Measurements from ENCODE around the gene AIG1.
"Not testable (repeated sequence)": the region's sequence is repeated elsewhere in the genome, so short reads cannot be mapped to it uniquely, and the experiment has no call there.

AIG1 gene

DNA sequence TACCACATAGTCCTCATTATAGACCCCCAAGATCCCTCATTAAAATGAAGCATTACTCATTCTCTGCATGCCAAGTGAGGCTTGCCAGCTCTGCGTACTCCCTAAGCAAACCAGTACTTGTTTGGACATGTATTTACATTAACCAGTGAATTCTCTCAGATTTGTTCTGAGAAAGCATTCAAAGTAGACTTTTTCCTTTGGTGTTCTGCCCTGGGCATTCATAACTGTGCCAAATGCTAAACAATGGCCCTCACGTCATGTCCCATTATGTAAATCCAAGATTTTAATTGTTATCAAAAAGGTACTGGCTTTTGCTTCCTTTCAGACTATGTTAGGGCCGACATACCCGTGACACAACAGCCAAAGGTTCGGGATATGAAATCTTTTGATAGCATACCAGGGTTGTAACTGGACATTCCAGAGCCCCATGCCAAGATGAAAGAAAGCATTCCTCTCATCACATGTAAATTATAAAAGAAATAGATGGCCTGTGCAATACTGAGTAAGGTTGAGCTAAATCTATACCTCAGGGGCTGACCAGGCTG lies 225.6 kb downstream of the AIG1 start:
- CTCF ChIA-PET: no interaction called here
- H3K4me1 Mint-ChIP-seq: no peaks in the 10 kb centered on the region
- no peaks in the 10 kb centered on the region for H3K36me3 Mint-ChIP-seq
- H3K27ac Mint-ChIP-seq: no peak overlapping the region
- no peaks in the 10 kb centered on the region for H3K9me3 Mint-ChIP-seq
- no peaks in the 10 kb centered on the region for H3K27me3 Mint-ChIP-seq
- no peak for DNase-seq
- no peak overlapping the region for H3K4me3 Mint-ChIP-seq

GRCh38 chr6:143288923-143289322 lies 228.2 kb downstream of the AIG1 start:
- Mint-ChIP-seq H3K4me1 (no peaks in the 10 kb centered on the region), H3K36me3 (no peaks in the 10 kb centered on the region), H3K9me3 (no peaks in the 10 kb centered on the region), H3K27ac (no peak overlapping the region), H3K27me3 (no peaks in the 10 kb centered on the region), H3K4me3 (no peak overlapping the region)
- CTCF ChIA-PET: no interaction called here
- no peak for DNase-seq

DNA sequence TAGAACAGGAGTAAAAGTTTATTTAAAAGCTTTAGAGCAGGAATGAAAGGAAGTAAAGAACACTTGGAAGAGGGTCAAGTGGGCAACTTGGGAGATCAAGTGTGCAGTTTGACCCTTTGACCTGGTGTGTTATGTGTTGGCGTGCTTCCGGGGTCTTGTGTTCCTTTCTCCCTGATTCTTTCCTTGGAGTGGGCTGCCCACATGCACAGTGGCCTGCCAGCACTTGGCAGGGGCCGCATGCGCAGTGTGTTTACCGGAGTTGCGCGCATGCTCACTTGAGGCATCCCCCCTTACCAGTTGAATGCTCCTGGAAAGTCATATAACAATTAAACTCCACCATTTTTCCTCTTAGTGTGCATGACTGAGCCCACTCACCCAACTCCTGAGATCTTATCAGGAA lies 229.5 kb downstream of the AIG1 start:
- H3K27ac Mint-ChIP-seq: no peak overlapping the region
- H3K4me1 Mint-ChIP-seq: no peaks in the 10 kb centered on the region
- no peak for DNase-seq
- H3K4me3 Mint-ChIP-seq: no peak overlapping the region
- H3K36me3 Mint-ChIP-seq: no peaks in the 10 kb centered on the region
- no peaks in the 10 kb centered on the region for H3K9me3 Mint-ChIP-seq
- no peaks in the 10 kb centered on the region for H3K27me3 Mint-ChIP-seq
- CTCF ChIA-PET: interaction anchor here (1.4 kb wide), 1 partner anchor 137 kb away, joined by 4 read pairs; no protein-coding TSS in a partner anchor

- DNase-seq: no peak
- H3K27ac Mint-ChIP-seq: no peak overlapping the region
- no peaks in the 10 kb centered on the region for H3K9me3 Mint-ChIP-seq
- CTCF ChIA-PET: no interaction called here
- H3K4me1 Mint-ChIP-seq: no peaks in the 10 kb centered on the region
- no peaks in the 10 kb centered on the region for H3K27me3 Mint-ChIP-seq
- no peaks in the 10 kb centered on the region for H3K36me3 Mint-ChIP-seq
- H3K4me3 Mint-ChIP-seq: no peak overlapping the region
These were observed 232.8 kb downstream of the AIG1 start for GRCh38 chr6:143293523-143293922.

GRCh38 chr6:143294265-143294860 lies 233.7 kb downstream of the AIG1 start:
- Mint-ChIP-seq H3K9me3 (no peaks in the 10 kb centered on the region), H3K4me1 (no peaks in the 10 kb centered on the region), H3K27me3 (no peaks in the 10 kb centered on the region), H3K36me3 (no peaks in the 10 kb centered on the region), H3K27ac (no peak overlapping the region), H3K4me3 (no peak overlapping the region)
- DNase-seq: no peak
- CTCF ChIA-PET: no interaction called here

GRCh38 chr6:143295932-143296331 lies 235.2 kb downstream of the AIG1 start:
- CTCF ChIA-PET: no interaction called here
- Mint-ChIP-seq H3K4me3 (no peak overlapping the region), H3K4me1 (no peaks in the 10 kb centered on the region), H3K36me3 (no peaks in the 10 kb centered on the region), H3K27ac (no peak overlapping the region), H3K27me3 (no peaks in the 10 kb centered on the region), H3K9me3 (no peaks in the 10 kb centered on the region)
- DNase-seq: no peak

DNA sequence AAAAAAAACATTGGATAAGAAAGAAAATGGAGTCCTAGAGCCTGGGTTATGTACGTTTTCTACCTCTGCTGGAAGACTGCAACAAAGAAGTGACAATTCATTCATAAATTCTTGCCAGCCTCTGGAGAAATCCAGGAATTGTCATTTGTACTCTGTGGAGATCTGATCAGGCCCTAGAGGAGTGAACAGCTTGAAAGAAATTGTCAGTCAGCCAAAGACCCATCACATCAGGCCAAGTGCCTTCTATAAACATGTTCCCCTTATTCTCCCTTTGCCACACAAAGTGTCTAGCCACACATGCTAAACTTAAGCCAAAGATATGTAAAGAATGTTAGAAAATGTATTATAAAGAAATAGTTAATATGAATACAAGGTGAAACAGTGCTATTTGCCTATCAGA lies 237.4 kb downstream of the AIG1 start:
- Mint-ChIP-seq H3K4me1 (no peaks in the 10 kb centered on the region), H3K27ac (no peak overlapping the region), H3K4me3 (no peak overlapping the region), H3K27me3 (no peaks in the 10 kb centered on the region), H3K36me3 (no peaks in the 10 kb centered on the region), H3K9me3 (no peaks in the 10 kb centered on the region)
- DNase-seq: no peak
- CTCF ChIA-PET: no interaction called here

DNA sequence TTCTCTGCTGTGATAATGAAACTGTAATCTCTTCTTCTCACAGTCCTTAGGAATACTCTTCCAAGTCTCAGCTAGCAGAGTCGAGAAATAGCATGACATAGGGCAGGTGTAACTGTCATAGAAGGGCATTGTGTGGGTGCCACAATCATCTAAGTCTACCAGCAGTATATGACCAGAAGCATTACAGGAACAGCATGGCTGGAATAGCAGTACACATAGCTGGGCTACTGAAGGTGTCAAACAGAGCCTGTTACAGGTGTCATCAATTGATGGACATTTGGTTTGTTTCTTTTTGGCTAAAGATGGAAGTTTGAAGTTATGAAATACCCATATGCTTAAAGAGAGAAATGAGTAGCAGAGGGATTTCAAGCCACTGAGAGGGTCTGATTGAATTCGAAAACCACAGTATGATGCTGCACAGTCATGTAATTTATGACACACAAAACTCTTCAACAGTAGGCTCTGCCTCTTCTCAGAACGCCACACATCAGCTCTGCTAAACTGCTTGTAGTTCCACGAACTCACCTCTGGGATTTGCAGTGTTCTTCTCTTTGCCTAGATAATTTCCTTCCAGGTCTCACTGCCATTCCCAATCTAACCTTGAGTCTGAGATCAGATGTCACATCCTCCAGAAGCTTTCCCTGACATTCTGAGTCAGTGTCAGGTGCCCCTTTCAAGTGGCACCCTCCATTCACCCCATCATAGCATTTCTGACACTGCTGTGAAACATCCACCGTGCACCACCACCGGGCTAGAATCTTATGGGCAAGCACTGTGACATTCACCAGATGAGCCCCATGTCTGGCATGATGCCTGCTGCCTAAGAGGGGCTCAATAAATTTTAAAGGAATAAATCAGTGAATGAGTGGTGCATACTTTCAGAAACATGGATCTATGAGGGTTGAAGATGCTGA lies 238.8 kb downstream of the AIG1 start:
- no peak overlapping the region for H3K4me3 Mint-ChIP-seq
- DNase-seq: no peak
- CTCF ChIA-PET: no interaction called here
- no peaks in the 10 kb centered on the region for H3K4me1 Mint-ChIP-seq
- H3K36me3 Mint-ChIP-seq: no peaks in the 10 kb centered on the region
- no peak overlapping the region for H3K27ac Mint-ChIP-seq
- H3K27me3 Mint-ChIP-seq: no peaks in the 10 kb centered on the region
- H3K9me3 Mint-ChIP-seq: no peaks in the 10 kb centered on the region

DNA sequence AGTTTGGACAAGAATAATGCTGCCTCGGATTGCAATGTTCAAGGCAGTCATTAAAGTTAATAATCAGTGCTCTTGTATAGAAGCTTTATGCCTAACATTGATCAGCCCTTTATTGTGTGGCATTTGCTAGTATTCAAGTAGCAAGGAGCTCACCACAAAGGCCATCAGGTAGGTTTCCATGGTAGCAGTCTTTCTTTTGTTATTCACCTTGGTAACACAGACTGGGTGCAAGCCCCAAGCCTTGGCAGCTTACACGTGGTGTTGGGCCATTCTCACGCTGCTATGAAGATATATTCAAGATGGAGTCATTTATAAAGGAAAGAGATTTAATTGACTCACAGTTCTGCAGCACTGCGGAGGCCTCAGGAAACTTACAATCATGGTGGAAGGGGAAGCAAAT lies 240.5 kb downstream of the AIG1 start:
- CTCF ChIA-PET: no interaction called here
- Mint-ChIP-seq H3K4me1 (no peaks in the 10 kb centered on the region), H3K36me3 (no peaks in the 10 kb centered on the region), H3K27ac (no peak overlapping the region), H3K4me3 (no peak overlapping the region), H3K27me3 (no peaks in the 10 kb centered on the region), H3K9me3 (no peaks in the 10 kb centered on the region)
- DNase-seq: no peak

- DNase-seq, H3K4me1 Mint-ChIP-seq, H3K4me3 Mint-ChIP-seq, H3K36me3 Mint-ChIP-seq, H3K27ac Mint-ChIP-seq, H3K9me3 Mint-ChIP-seq, CTCF ChIA-PET, H3K27me3 Mint-ChIP-seq: not testable (repeated sequence)
These were observed 247.1 kb downstream of the AIG1 start for GRCh38 chr6:143307760-143308159.

DNA sequence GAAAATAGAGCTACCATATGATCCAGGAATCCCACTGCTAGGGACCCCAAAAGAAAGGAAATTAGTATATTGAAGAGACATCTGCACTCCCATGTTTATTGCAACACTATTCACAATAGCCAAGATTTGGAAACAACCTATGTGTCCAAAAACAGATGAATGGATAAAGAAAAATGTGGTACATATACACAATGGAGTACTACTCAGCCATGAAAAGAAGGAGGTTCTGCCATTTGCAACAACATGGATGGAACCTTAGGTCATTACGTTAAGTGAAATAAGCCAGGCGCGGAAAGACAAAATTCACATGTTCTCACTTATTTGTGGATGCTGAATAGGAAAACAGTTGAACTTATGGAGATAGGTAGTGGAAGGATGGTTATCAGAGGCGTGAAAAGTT lies 252.5 kb downstream of the AIG1 start:
- H3K27ac Mint-ChIP-seq: no peak overlapping the region
- no peaks in the 10 kb centered on the region for H3K36me3 Mint-ChIP-seq
- H3K4me1 Mint-ChIP-seq: no peaks in the 10 kb centered on the region
- no peak for DNase-seq
- peaks cover 3% of the 10 kb centered on the region for H3K9me3 Mint-ChIP-seq
- CTCF ChIA-PET: no interaction called here
- no peaks in the 10 kb centered on the region for H3K27me3 Mint-ChIP-seq
- H3K4me3 Mint-ChIP-seq: no peak overlapping the region

- Mint-ChIP-seq H3K9me3 (no peaks in the 10 kb centered on the region), H3K27ac (no peak overlapping the region), H3K27me3 (no peaks in the 10 kb centered on the region), H3K4me1 (no peaks in the 10 kb centered on the region), H3K36me3 (no peaks in the 10 kb centered on the region), H3K4me3 (no peak overlapping the region)
- DNase-seq: no peak
- CTCF ChIA-PET: no interaction called here
These were observed 260.9 kb downstream of the AIG1 start for GRCh38 chr6:143321491-143322086.

- CTCF ChIA-PET: no interaction called here
- no peak for DNase-seq
- Mint-ChIP-seq H3K27me3 (no peaks in the 10 kb centered on the region), H3K27ac (no peak overlapping the region), H3K4me1 (no peaks in the 10 kb centered on the region), H3K4me3 (no peak overlapping the region), H3K36me3 (no peaks in the 10 kb centered on the region), H3K9me3 (no peaks in the 10 kb centered on the region)
These were observed 261.7 kb downstream of the AIG1 start for GRCh38 chr6:143322386-143322785.

DNA sequence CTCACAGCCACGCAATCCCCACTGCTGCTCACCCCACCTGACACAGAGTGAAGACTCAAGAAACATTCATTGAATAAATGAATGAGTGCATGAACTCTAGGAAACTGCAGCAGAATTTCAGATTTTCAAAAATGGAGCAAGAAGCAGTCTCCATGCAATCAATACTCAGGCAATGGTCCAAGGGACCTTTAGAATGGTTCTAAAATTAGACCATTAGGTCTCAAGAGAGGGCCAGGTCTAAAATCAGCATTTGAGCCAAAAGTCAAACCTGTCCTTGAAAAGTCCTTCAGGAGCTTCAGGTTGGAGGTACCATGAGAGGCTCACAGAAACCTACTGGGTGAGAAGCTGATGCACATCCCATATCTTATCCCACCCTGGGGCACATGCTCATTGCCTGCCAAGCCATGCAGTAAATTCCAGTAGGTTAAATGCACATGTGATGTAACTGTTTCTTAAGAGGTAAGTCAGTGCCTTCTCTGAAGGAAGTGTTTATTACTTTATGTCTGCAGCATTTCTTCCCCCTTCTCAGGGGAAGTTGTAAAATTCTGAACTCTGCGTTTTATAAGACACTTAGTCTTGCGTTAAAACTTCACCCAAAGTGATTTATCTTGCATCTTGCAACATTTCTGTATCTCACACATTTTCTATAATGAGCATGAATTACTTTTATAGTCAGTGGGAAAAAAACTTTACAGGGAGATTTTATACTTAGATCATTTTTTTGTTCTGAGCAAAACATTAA lies 263.2 kb downstream of the AIG1 start:
- Mint-ChIP-seq H3K4me1 (no peaks in the 10 kb centered on the region), H3K27me3 (no peaks in the 10 kb centered on the region), H3K4me3 (no peak overlapping the region), H3K36me3 (no peaks in the 10 kb centered on the region), H3K9me3 (no peaks in the 10 kb centered on the region), H3K27ac (no peak overlapping the region)
- no peak for DNase-seq
- CTCF ChIA-PET: interaction anchor here (1.0 kb wide), 1 partner anchor 11 kb away, joined by 3 read pairs; no protein-coding TSS in a partner anchor

Data from activated naive CD4-positive, alpha-beta T cell treated with anti-CD3 and anti-CD28 coated beads, Interleukin-2, amount 10 ng/mL, durations not matched to agents 7 days and 5 days (primary cell).